Activated gamma-delta T cell (primary cell): ENCODE measurements around the gene GSTM1.
"Not testable (repeated sequence)": the region's sequence is repeated elsewhere in the genome, so short reads cannot be mapped to it uniquely, and the experiment has no call there.

Experiments
- DNase-seq: peaks from one replicate; lab custom pipeline; 2025; lab: John Stamatoyannopoulos, UW

Gene GSTM1

DNA sequence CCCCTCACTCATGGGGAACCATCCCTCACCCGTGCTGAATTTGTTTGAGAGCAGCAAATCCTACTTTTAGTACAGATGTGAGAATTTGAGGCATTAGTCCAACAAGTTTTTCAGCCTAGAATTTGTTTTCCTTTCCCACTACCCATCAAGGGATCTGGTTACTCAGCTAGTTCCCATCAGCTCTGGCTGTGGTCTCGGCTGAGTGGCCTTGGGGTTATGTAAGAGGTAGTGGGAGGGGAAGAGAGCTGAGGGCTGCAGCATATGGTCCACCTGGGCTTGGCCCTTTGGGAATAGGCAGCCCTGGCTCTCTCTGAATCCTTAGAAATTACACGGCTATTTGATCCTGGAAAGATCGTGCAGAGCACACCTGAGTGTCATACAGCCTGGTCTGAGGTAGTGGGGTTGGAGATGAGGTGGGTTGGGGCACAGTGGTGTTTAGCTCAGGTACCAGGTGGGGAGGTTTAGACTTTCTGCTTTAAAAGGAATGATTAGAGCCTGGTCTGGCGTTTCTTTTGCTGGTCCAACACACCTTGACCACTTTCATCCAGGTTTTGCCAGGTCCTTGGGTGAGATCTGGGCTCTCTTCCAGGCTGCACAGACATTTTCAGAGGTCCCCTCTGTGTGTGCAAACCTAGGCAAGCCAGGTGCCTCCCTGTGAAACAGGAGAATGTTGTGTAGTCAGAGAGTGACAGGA, 27.5 kb upstream of the GSTM1 start:
- DNase-seq: no peak

GRCh38 chr1:109660691-109661026, 27.0 kb upstream of the GSTM1 start:
- not testable (repeated sequence) for DNase-seq

DNA sequence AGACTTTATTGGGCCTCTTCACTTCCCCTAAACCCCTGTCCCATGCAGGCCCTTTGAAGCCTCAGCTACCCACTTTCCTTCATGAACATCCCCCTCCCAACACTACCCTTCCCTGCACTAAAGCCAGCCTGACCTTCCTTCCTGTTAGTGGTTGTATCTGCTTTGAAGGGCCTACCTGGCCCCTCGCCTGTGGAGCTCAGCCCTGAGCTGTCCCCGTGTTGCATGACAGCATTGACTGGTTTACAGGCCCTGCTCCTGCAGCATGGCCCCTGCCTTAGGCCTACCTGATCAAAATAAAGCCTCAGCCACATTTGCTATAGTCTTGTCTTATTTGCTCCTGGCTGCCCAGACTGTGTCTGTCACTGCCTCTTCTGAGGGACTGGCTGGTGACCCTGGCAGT, 26.2 kb upstream of the GSTM1 start:
- no peak for DNase-seq

DNA sequence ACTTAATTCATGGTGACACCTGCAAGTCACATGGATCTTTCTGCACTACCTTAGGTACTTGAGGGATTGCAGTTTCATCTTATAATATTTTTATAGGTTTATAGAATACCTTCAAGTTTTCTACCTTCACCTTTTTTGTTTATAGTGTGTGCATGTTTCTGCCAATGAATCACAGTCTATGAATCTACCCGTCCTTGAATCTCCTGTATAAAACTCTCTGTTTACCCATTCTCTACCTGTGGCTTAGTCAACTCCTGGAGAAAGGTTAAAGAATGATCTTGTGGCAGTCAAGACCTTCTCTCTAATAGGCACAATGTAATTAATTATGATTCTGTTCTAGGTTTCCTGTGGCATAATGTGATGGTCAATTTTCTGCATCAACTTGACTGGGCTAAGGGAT, 22.9 kb upstream of the GSTM1 start:
- DNase-seq: no peak

- peak; percentile 27 for DNase-seq
Measured at GRCh38 chr1:109667452-109668122, 20.0 kb upstream of the GSTM1 start, which contains the start of gene GSTM2. GSTM2 (plus strand) TSS chr1:109668057; CDS start chr1:109668116, 59 bp downstream.

GRCh38 chr1:109668123-109668775, 19.4 kb upstream of the GSTM1 start:
- DNase-seq: no peak

- DNase-seq: no peak
Measured at GRCh38 chr1:109669246-109669948, 18.2 kb upstream of the GSTM1 start.

GRCh38 chr1:109669949-109670302, 17.7 kb upstream of the GSTM1 start:
- DNase-seq: not testable (repeated sequence)

- no peak for DNase-seq
Measured at GRCh38 chr1:109671067-109671466, 16.6 kb upstream of the GSTM1 start.

DNA sequence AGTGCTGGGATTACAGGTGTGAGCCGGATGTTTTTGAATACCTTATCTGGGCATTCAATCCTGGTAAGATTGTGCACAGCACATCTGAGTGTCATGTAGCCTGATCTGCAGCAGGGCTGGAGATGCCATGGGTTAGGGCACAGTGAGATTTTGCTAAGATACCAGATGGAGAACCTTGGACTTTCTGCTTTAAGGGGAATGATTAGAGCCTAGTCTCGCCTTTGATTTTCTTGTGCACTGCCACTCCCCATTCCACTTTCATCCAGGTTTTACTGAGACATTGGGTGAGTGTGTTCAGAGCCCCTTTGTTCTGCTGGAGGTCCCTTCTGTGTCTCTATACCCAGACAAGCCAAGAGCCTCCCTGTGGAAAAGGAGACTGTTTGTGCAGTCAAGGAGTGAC, 13.8 kb upstream of the GSTM1 start:
- not testable (repeated sequence) for DNase-seq

DNA sequence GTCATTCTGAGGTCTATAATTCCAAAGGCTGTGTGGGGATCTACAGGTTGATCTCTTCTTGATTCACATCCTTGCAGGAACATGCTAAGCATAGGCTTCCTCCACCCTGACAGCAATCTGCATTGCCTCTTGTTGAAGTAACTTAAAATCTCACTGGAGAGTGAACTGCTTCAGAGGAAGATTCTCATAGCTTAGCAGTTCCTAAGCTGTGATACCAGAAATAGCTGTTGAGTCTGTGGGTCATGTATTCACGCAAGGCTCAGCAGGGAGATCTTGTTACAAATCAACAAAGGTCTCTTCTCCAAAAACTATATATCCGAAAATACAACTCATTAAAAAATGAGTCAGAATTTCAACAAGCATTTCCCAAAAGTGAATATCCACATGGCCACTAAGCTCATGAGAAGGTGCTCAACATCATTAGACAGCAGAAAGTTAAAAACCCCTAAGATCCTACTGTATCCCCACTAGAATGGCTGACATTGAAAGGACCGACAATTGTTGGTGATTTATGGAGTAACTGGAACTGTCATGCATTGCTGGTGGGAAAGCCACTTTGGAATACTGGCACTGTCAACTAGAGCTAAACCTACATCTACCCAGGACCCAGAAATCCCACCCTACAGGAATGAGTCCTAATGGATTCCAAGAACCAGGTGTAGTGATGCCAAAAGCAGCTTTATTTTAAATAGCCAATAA, 10.8 kb upstream of the GSTM1 start:
- DNase-seq: not testable (repeated sequence)

DNA sequence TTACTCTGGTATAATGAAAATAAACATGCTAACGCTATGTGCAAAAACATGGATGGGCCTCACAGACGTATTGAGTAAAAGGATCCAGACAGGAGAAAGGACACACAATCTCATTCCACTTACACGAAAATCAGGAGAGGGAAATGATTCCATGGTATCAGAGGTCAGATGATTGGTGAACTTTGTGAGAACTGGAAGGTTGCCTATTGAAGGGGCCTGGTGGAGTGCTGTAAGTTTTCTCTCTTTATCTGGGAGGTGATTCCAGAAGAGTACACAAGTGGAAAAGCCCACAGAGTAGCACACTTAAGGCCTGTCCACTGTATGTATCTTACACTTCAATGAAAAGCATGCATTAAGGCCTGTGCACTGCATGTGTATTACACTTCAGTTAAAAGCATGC, 10.2 kb upstream of the GSTM1 start:
- DNase-seq: no peak

DNA sequence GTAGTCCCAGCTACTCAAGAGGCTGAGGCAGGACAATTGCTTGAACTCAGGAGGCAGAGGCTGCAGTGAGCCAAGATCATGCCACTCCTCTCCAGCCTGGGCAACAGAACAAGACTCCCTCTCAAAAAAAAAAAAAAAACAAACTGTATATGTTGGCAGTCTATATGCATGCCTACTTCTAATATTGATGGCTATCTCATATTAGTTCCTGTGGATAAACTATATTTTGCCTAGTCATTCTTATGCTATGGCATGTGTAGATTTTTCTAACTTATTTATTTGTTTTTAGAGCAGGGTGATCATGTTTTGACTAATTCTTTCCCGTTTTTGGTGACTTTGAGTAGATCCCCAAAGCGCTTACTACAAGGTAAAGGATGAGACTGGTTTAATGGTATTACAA, 9.0 kb upstream of the GSTM1 start:
- not testable (repeated sequence) for DNase-seq

GRCh38 chr1:109684777-109685176, 2.8 kb upstream of the GSTM1 start:
- not testable (repeated sequence) for DNase-seq

DNA sequence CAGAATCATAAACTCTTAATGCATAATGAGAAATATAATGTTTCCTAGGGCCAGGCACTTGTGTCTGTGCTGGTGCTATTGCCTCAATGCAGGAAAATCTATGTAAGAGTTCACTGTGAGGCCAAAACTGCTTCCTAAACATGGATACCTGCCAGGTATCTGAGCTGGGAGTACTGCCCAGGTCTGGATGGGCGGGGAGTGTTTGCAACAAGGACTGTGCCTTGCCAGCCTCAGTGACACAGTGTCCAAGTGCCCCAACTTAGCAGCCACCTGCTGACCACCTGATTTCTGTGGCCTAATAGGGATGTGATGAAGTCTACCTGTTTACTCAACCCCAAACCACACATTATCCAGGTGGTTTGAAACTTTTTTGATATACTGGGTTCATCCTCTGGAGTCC, 2.2 kb upstream of the GSTM1 start:
- not testable (repeated sequence) for DNase-seq

GRCh38 chr1:109685890-109686289, 1.7 kb upstream of the GSTM1 start:
- DNase-seq: not testable (repeated sequence)

GRCh38 chr1:109687109-109687508, 508 bp upstream of the GSTM1 start:
- DNase-seq: not testable (repeated sequence)

DNA sequence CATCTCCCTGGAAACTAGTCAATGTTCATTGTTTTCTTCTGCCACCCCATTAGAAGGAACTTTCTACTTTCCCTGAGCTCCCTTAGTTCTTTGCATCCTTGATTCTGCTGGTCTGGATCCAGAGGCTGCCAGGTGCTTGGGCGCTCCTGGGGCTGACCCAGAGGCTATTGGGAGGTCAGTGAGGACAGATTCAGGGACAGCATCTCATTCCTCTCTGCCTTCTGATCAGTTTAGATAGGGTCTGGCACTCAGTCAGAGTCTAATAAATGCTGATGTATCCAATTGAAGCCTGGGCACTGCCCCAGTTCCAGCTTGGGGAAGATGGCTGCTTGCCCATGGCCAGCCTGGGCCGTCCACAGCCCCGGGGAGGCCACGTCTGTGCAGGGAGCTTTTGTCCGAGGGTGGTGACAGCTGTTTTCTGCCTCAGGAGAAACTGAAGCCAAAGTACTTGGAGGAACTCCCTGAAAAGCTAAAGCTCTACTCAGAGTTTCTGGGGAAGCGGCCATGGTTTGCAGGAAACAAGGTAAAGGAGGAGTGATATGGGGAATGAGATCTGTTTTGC, 2.3 kb downstream of the GSTM1 start:
- DNase-seq: no peak

DNA sequence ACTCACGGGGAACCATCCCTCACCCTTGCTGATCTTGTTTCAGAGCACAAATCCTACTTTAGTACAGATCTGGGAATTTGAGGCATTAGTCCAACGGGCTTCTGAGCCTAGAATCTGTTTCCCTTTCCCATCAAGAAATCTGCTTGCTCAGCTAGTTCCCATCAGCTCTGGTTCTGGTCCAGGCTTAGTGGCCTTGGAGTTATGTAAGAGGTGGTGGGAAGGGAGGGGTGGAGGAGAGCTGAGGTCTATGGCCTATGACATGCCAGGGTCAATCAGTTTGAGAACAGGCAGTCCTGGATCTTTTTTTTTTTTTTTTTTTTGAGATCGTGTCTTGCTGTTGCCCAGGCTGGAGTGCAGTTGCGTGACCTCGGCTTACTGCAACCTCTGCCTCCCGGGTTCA, 4.1 kb downstream of the GSTM1 start:
- no peak for DNase-seq

GRCh38 chr1:109694400-109694799, 6.8 kb downstream of the GSTM1 start:
- not testable (repeated sequence) for DNase-seq

DNA sequence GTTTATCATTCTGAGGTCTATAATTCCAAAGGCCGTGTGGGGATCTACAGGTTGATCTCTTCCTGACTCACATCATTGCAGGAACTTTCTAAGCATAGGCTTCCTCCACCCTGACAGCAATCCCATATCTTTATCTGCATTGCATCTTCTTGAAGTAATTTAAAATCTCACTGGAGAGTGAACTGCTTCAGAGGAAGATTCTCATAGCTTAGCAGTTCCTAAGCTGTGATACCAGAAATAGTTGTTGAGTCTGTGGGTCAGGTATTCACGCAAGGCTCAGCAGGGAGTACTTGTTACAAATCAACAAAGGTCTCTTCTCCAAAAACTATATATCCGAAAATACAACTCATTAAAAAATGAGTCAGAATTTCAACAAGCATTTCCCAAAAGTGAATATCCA, 7.5 kb downstream of the GSTM1 start:
- DNase-seq: not testable (repeated sequence)

- no peak for DNase-seq
Measured at GRCh38 chr1:109697066-109697465, 9.4 kb downstream of the GSTM1 start.
